Measurements from ENCODE around the gene BLOC1S3. TPM values are rescaled to one million over a fixed set of nuclear protein-coding genes. Genes with fewer than 3 reads are reported as not detected.

BLOC1S3 gene
- total RNA-seq, 4 donors from 2014 or later = 15.3 to 20.1 (median 15.9) TPM

DNA sequence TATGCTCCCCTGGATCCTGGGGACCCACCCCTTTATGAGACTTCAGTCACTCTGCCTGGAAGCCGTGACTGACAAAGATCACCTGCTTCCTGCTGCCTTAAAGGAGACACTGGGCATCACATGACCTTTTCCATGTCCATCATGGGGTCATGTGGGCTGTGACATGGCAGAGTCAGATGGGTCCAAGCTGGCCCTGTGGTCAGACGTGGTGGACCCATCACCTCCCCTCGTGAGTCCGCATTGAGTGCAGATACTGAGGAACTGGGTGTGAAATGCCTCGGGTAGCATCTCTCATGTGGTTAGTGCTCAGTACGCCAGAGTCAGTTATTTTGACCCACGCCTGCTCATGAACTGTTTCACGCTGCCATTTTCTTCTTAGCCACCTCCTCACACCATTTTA, 44.9 kb upstream of the BLOC1S3 start:
- Histone ChIP-seq H3K27ac (no peak overlapping the region), H3K4me1 (peaks cover 19% of the 10 kb centered on the region)
- WGBS = 88% methylated on average over 5 of the region's 8 CpGs

GRCh38 chr19:45135176-45135885, 43.3 kb upstream of the BLOC1S3 start:
- TF ChIP-seq POLR2AphosphoS5 (IDR thresholded peaks at IDR 0.05) (no peak), POLR2A (IDR thresholded peaks at IDR 0.05) (no peak), EP300 (IDR thresholded peaks at IDR 0.05) (no peak)
- TF ChIP-seq, protein P1, sequence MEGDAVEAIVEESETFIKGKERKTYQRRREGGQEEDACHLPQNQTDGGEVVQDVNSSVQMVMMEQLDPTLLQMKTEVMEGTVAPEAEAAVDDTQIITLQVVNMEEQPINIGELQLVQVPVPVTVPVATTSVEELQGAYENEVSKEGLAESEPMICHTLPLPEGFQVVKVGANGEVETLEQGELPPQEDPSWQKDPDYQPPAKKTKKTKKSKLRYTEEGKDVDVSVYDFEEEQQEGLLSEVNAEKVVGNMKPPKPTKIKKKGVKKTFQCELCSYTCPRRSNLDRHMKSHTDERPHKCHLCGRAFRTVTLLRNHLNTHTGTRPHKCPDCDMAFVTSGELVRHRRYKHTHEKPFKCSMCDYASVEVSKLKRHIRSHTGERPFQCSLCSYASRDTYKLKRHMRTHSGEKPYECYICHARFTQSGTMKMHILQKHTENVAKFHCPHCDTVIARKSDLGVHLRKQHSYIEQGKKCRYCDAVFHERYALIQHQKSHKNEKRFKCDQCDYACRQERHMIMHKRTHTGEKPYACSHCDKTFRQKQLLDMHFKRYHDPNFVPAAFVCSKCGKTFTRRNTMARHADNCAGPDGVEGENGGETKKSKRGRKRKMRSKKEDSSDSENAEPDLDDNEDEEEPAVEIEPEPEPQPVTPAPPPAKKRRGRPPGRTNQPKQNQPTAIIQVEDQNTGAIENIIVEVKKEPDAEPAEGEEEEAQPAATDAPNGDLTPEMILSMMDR (IDR thresholded peaks at IDR 0.05) = no peak
- WGBS = 87% methylated on average over 18 of the region's 21 CpGs

More for the DNA sequence above, 44.9 kb upstream of the BLOC1S3 start:
- DNase-seq (ENCODE audit: low spot score in 2 of 2) = no peak
- no peak for TF ChIP-seq POLR2AphosphoS5 (IDR thresholded peaks at IDR 0.05)
- TF ChIP-seq, protein P1 (IDR thresholded peaks at IDR 0.05) = no peak
- no peak for TF ChIP-seq EP300 (IDR thresholded peaks at IDR 0.05)
- no peak for TF ChIP-seq POLR2A (IDR thresholded peaks at IDR 0.05)
- Histone ChIP-seq H3K4me3 (no peak overlapping the region), H3K36me3 (no peaks in the 10 kb centered on the region), H3K27me3 (no peaks in the 10 kb centered on the region), H3K9me3 (no peaks in the 10 kb centered on the region)

DNA sequence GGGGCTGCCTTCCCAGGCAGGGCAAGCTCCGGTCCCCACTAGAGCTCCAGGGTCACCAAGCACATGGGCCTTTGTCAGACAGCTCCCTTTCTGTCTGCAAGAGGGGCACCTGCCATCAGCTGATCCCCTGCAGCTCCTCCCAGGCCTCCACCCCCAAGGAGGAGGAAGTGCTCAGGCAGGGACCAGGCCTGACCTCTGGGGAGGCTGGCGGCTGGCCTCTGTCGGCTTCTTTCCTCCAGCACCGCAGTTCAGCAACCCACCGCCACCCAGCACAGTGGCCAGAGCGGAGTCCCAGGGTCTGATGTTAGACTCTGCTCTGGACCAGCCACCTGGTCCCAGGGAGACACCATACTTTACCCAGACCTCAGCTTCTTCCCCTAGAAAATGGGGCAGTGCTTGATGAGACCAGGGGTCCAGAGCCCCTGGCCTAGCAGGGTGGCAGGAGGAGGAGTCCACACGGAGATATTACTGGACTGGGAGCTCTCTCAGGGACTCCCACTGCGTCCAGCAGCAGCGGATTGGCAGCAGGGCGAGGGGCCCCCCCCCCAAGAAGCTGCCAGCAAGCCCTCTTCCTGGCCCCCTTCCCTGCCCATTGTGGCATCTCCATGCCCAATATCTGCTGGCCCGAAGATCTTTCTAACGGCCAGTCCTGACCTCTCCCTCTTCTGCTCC, 41.9 kb upstream of the BLOC1S3 start:
- WGBS = 81% methylated on average over 6 of the region's 12 CpGs
- no peaks in the 10 kb centered on the region for H3K9me3 ChIP-seq
- H3K27me3 ChIP-seq = no peaks in the 10 kb centered on the region
- peaks cover 15% of the 10 kb centered on the region for H3K36me3 ChIP-seq
- H3K4me1 ChIP-seq = peaks cover 23% of the 10 kb centered on the region
- TF ChIP-seq, protein P1 (IDR thresholded peaks at IDR 0.05) = no peak
- no peak for TF ChIP-seq EP300 (IDR thresholded peaks at IDR 0.05)
- no peak for TF ChIP-seq POLR2AphosphoS5 (IDR thresholded peaks at IDR 0.05)
- TF ChIP-seq POLR2A (IDR thresholded peaks at IDR 0.05) = no peak
- H3K27ac ChIP-seq = no peak overlapping the region
- no peak overlapping the region for H3K4me3 ChIP-seq
- no peak for DNase-seq (ENCODE audit: low spot score in 2 of 2)

More at GRCh38 chr19:45135176-45135885, 43.3 kb upstream of the BLOC1S3 start:
- Histone ChIP-seq H3K4me1 (peaks cover 23% of the 10 kb centered on the region), H3K27ac (no peak overlapping the region), H3K36me3 (peaks cover 2% of the 10 kb centered on the region), H3K9me3 (no peaks in the 10 kb centered on the region), H3K4me3 (no peak overlapping the region), H3K27me3 (no peaks in the 10 kb centered on the region)
- no peak for DNase-seq (ENCODE audit: low spot score in 2 of 2)

DNA sequence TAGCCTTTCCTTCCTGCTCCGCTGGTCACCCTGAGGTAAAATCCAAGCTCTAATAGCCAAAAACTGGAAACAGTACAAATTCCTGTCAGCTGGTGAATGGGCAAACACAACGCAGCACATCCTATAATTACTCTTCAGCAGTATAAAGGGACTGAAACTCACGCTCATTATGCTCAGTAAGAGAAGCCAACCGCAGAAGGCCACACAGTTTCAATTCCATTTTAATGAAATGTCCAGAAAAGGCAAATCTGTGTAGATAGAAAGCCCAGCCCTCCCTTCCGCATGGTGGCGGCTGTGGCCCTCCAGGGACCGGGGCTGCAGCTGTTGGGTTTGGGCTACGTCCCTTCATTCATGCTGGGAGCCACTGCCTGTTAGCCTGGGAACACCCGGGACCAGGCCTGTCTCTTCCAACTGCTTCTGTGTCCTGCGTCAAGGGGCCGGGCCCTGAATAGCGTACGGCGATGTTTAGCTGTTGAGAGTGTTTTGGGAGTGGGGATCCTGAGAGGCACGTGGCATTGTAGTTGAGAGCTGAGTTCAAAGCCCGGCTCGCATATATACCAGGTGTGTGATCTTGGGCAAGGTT, 41.3 kb upstream of the BLOC1S3 start:
- H3K27me3 ChIP-seq = no peaks in the 10 kb centered on the region
- peaks cover 23% of the 10 kb centered on the region for H3K4me1 ChIP-seq
- TF ChIP-seq POLR2A (IDR thresholded peaks at IDR 0.05) = no peak
- no peak for TF ChIP-seq POLR2AphosphoS5 (IDR thresholded peaks at IDR 0.05)
- TF ChIP-seq, protein P1 (IDR thresholded peaks at IDR 0.05) = no peak
- TF ChIP-seq EP300 (IDR thresholded peaks at IDR 0.05) = no peak
- no peak overlapping the region for H3K27ac ChIP-seq
- DNase-seq (ENCODE audit: low spot score in 2 of 2) = no peak
- H3K4me3 ChIP-seq = no peak overlapping the region
- peaks cover 21% of the 10 kb centered on the region for H3K36me3 ChIP-seq
- H3K9me3 ChIP-seq = no peaks in the 10 kb centered on the region
- WGBS = 83% methylated on average over 17 of the region's 17 CpGs

- TF ChIP-seq, protein P1 (IDR thresholded peaks at IDR 0.05) = no peak
- TF ChIP-seq EP300 (IDR thresholded peaks at IDR 0.05) = no peak
- TF ChIP-seq POLR2A (IDR thresholded peaks at IDR 0.05) = no peak
- no peak for TF ChIP-seq POLR2AphosphoS5 (IDR thresholded peaks at IDR 0.05)
- no peak for DNase-seq (ENCODE audit: low spot score in 2 of 2)
- Histone ChIP-seq H3K4me3 (no peak overlapping the region), H3K27me3 (no peaks in the 10 kb centered on the region), H3K4me1 (peaks cover 23% of the 10 kb centered on the region), H3K9me3 (no peaks in the 10 kb centered on the region), H3K27ac (no peak overlapping the region), H3K36me3 (peaks cover 31% of the 10 kb centered on the region)
- 55% methylated on average over 11 of the region's 11 CpGs for WGBS
These were observed 40.3 kb upstream of the BLOC1S3 start for GRCh38 chr19:45138303-45138751.

All from suprapubic skin (tissue), 4 donors.